CD4-positive, CD25-positive, alpha-beta regulatory T cell (primary cell): Measurements from ENCODE around the gene MRGPRE. TPM values are rescaled to one million over a fixed set of nuclear protein-coding genes. Genes with fewer than 3 reads are reported as not detected.
"Not testable (repeated sequence)": the region's sequence is repeated elsewhere in the genome, so short reads cannot be mapped to it uniquely, and the experiment has no call there.

Experiments used
- ATAC-seq, 2 donors: fragments of 150-1000 bp; cut with Tn5 transposase; one replicate each; pipeline ENCODE4 v1.10.0; 2021; ENCODE audit warnings: low read depth in 2 of 2, moderate number of reproducible peaks in 2 of 2, moderate library complexity in 1 of 2
- DNase-seq, 3 donors: peaks; one replicate each; pipeline versions ENCODE4 v3.0.0 to v3.0.0-alpha.2; 2012 to 2022; ENCODE audit warnings: mixed read lengths in 1 of 3
- H3K27ac ChIP-seq: one replicate; pipeline ENCODE4 v1.7.0; 2013; ENCODE audit warnings: mild to moderate bottlenecking, low read length; ENCODE audit not compliant: insufficient read depth, poor library complexity, severe bottlenecking
- H3K27me3 ChIP-seq: one replicate; pipeline ENCODE4 v1.7.0; 2013; ENCODE audit warnings: low read length; ENCODE audit not compliant: control insufficient read depth, insufficient read depth
- H3K36me3 ChIP-seq: one replicate; pipeline ENCODE4 v1.7.0; 2013; ENCODE audit warnings: mild to moderate bottlenecking, low read length, moderate library complexity; ENCODE audit not compliant: control insufficient read depth, insufficient read depth
- H3K4me1 ChIP-seq: 2 replicates; pipeline ENCODE4 v1.7.0; 2013; ENCODE audit warnings: mild to moderate bottlenecking, low read length; ENCODE audit not compliant: insufficient read depth, control insufficient read depth, poor library complexity, severe bottlenecking
- H3K4me3 ChIP-seq: one replicate; pipeline ENCODE4 v1.7.0; 2013; ENCODE audit warnings: low read depth, mild to moderate bottlenecking, low read length, moderate library complexity
- H3K9me3 ChIP-seq, 2 experiments: 1 replicate in 1 of 2; 2 replicates in 1 of 2; pipeline ENCODE4 v1.7.0; 2013; ENCODE audit warnings: low read length in 2 of 2, mild to moderate bottlenecking in 1 of 2, moderate library complexity in 1 of 2; ENCODE audit not compliant: control insufficient read depth in 2 of 2
- H3K27ac Mint-ChIP-seq, 3 donors: one replicate each; pipeline ENCODE4 v1.8.0; 2020 to 2022; ENCODE audit warnings: mild to moderate bottlenecking in 3 of 3, mixed read lengths in 3 of 3, moderate library complexity in 2 of 3
- H3K27me3 Mint-ChIP-seq: one replicate; pipeline ENCODE4 v1.8.0; 2022; ENCODE audit warnings: mild to moderate bottlenecking, mixed read lengths
- H3K36me3 Mint-ChIP-seq: one replicate; pipeline ENCODE4 v1.8.0; 2020; ENCODE audit warnings: mixed read lengths
- H3K4me1 Mint-ChIP-seq, 4 donors: one replicate each; pipeline ENCODE4 v1.8.0; 2020 to 2022; ENCODE audit warnings: mixed read lengths in 4 of 4, mild to moderate bottlenecking in 1 of 4
- H3K4me3 Mint-ChIP-seq, 4 donors: one replicate each; pipeline ENCODE4 v1.8.0; 2020 to 2022; ENCODE audit warnings: mild to moderate bottlenecking in 4 of 4, mixed read lengths in 4 of 4, moderate library complexity in 3 of 4
- H3K9me3 Mint-ChIP-seq, 7 donors: one replicate each; pipeline ENCODE4 v1.8.0; 2020 to 2022; ENCODE audit warnings: mixed read lengths in 7 of 7, mild to moderate bottlenecking in 3 of 7, moderate library complexity in 2 of 7
- polyA plus RNA-seq, 4 donors: library from polyadenylated mRNA; unstranded; fragments of 300-500 nt; fragmentation: Illumina TruSeq; gene quantifications; one replicate each; pipeline ENCODE4 v1.2.3, GENCODE V29; 2021
- total RNA-seq: library from RNA; stranded (reverse); gene quantifications from one replicate; pipeline ENCODE4 v1.2.3, GENCODE V29; 2022

Gene MRGPRE
- total and polyA plus RNA-seq, 5 donors from 2014 or later, result not detected

DNA sequence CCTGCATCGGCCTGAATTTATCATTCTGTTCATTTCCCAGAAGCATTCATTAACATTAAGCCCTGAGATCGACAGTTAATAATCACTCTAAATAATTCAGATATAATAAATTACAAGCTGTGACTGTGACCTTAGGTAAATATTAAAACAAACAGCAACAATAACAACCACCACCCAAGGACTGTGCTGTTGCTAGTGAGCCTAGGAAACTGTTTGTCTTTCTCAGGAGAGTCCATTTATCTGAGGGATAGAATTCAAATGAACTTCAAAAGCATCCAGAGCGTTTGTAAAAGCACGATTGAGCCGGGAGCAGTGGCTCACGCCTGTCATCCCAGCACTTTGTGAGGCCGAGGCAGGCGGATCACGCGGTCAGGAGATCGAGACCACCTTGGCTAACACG lies 23.0 kb upstream of the MRGPRE start:
- H3K4me1 ChIP-seq, H3K27ac Mint-ChIP-seq, H3K27me3 ChIP-seq, DNase-seq, ATAC-seq, H3K4me1 Mint-ChIP-seq, H3K27ac ChIP-seq, H3K4me3 Mint-ChIP-seq, H3K36me3 ChIP-seq, H3K36me3 Mint-ChIP-seq, H3K9me3 ChIP-seq, H3K27me3 Mint-ChIP-seq, H3K4me3 ChIP-seq, H3K9me3 Mint-ChIP-seq: not testable (repeated sequence)

DNA sequence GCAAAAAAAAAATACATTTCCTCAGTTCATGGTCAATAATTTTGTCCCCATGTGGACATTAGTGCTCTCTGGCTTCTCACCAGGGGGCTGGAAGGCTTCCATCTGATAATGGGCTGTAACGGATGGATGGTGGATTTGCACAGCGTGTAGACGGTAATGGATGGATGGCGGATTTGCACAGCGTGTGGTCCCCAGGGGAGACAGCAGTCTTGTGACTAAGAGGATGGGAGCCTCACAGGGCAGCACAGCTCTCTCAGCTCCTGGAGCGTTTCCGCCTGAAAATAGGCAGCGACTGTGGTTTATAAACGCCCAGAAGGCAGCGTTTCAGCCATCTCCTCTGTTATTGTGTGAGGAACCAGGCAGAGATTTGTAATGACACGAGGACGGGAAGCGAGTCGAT lies 22.6 kb upstream of the MRGPRE start:
- not testable (repeated sequence) for DNase-seq, H3K4me1 Mint-ChIP-seq, ATAC-seq, H3K27me3 Mint-ChIP-seq, H3K27ac Mint-ChIP-seq, H3K36me3 ChIP-seq, H3K4me1 ChIP-seq, H3K36me3 Mint-ChIP-seq, H3K27me3 ChIP-seq, H3K9me3 ChIP-seq, H3K4me3 Mint-ChIP-seq, H3K9me3 Mint-ChIP-seq, H3K27ac ChIP-seq, H3K4me3 ChIP-seq

DNA sequence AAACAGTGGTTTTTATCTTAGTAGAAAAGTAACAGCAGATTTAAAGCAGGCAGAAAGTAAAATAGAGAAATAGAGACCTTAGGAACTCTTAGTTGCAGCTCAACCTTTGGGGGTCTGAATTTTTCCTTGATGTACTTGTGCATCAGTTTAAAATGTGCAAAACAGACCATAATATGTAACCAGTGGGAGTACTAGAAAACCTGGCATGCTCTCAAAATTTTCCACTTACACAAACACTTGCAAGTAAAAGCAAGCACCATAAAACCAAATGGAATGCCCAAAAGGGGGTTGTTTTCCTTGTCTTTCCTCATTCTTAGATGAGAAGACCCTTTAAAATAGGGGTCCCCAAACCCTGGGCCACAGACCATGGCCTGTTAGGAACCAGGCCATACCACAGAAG lies 12.9 kb upstream of the MRGPRE start:
- no peak overlapping the region for H3K27ac Mint-ChIP-seq
- no peaks in the 10 kb centered on the region for H3K27me3 Mint-ChIP-seq
- no peak overlapping the region for H3K27ac ChIP-seq
- no peaks in the 10 kb centered on the region for H3K36me3 ChIP-seq
- no peak for DNase-seq
- peaks cover 0 to 6% (median 0%) of the 10 kb centered on the region in 7 donors for H3K9me3 Mint-ChIP-seq
- H3K36me3 Mint-ChIP-seq, result no peaks in the 10 kb centered on the region
- H3K9me3 ChIP-seq, result no peaks in the 10 kb centered on the region
- H3K4me1 Mint-ChIP-seq, result no peaks in the 10 kb centered on the region
- no peak for ATAC-seq
- H3K4me3 Mint-ChIP-seq, result no peak overlapping the region
- no peaks in the 10 kb centered on the region for H3K4me1 ChIP-seq
- no peak overlapping the region for H3K4me3 ChIP-seq
- H3K27me3 ChIP-seq, result peaks cover 4% of the 10 kb centered on the region

DNA sequence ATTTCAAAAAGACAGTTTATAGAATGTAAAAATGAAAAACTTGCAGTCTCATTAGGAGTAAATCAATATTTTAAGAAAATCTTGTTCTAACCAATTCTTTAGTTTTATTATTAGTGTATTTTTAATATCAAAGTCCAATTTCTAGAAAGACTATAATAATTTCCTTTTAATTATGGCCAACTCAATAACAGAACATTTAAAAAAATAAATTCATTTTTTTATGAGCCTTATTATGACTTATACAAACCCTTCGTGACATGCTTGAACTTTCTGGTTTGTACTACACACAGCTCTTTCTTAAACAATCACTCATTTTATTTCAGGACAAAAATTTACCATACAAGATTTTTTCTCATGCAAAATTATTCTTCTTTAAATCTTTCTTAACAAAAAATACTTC lies 11.7 kb upstream of the MRGPRE start:
- DNase-seq, result no peak

DNA sequence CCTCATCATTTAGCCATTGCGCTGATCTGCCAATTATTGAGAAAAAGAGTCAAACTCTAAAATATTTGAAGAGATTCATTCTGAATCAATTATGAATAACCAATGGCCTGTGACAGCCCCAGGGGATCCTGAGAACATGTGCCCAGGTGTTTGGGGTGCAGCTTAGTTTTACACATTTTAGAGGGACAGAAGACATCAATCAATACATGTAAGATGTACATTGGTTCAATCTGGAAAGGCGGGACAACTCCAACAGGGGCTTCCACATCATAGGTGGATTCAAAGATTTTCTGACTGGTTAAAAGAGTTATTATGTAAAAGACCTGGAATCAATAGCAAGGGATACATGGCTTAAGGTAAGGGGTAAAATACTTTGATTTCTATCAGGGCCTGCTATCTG lies 4.9 kb upstream of the MRGPRE start:
- no peak overlapping the region for H3K27ac Mint-ChIP-seq
- H3K4me1 ChIP-seq, result no peaks in the 10 kb centered on the region
- H3K9me3 ChIP-seq, result no peaks in the 10 kb centered on the region
- peaks cover under 1% of the 10 kb centered on the region for H3K27me3 ChIP-seq
- no peak overlapping the region for H3K4me3 ChIP-seq
- no peak for ATAC-seq
- DNase-seq, result no peak
- peaks cover 0 to 3% (median 0%) of the 10 kb centered on the region in 7 donors for H3K9me3 Mint-ChIP-seq
- H3K27ac ChIP-seq, result no peak overlapping the region
- H3K36me3 Mint-ChIP-seq, result no peaks in the 10 kb centered on the region
- H3K4me1 Mint-ChIP-seq, result no peaks in the 10 kb centered on the region
- peaks cover 4% of the 10 kb centered on the region for H3K27me3 Mint-ChIP-seq
- no peaks in the 10 kb centered on the region for H3K36me3 ChIP-seq
- no peak overlapping the region for H3K4me3 Mint-ChIP-seq

More for the DNA sequence above, 11.7 kb upstream of the MRGPRE start:
- peaks cover 0 to 6% (median 0%) of the 10 kb centered on the region in 7 donors for H3K9me3 Mint-ChIP-seq
- H3K4me1 ChIP-seq, result no peaks in the 10 kb centered on the region
- no peaks in the 10 kb centered on the region for H3K9me3 ChIP-seq
- H3K27ac Mint-ChIP-seq, result no peak overlapping the region
- no peaks in the 10 kb centered on the region for H3K36me3 ChIP-seq
- H3K36me3 Mint-ChIP-seq, result no peaks in the 10 kb centered on the region
- H3K4me1 Mint-ChIP-seq, result no peaks in the 10 kb centered on the region
- H3K27me3 ChIP-seq, result peaks cover 4% of the 10 kb centered on the region
- no peak overlapping the region for H3K4me3 ChIP-seq
- ATAC-seq, result no peak
- no peak overlapping the region for H3K27ac ChIP-seq
- H3K27me3 Mint-ChIP-seq, result peaks cover 3% of the 10 kb centered on the region
- H3K4me3 Mint-ChIP-seq, result no peak overlapping the region

DNA sequence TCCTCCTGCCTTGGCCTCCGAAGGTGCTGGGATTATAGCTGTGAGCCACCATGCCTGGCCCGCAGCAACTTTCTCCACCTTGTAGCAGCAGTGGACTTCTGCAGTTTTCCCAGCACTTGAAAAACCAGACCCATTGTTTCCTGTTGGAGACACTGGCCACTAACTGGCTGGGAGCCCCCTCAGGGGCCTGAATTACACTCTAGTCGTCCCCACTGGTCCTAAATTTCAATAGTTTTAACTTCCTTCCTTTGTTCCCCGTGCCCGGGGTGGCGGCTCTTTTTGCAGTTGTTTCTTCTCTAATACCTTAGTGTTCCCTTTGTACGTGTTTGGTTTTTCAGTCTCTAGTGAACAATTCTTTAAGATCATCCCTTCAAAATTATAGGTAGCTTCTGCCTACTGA lies 2.6 kb upstream of the MRGPRE start:
- DNase-seq, result no peak
- Mint-ChIP-seq H3K9me3 (peaks cover 0 to 3% (median 0%) of the 10 kb centered on the region in 7 donors), H3K4me1 (no peaks in the 10 kb centered on the region)

DNA sequence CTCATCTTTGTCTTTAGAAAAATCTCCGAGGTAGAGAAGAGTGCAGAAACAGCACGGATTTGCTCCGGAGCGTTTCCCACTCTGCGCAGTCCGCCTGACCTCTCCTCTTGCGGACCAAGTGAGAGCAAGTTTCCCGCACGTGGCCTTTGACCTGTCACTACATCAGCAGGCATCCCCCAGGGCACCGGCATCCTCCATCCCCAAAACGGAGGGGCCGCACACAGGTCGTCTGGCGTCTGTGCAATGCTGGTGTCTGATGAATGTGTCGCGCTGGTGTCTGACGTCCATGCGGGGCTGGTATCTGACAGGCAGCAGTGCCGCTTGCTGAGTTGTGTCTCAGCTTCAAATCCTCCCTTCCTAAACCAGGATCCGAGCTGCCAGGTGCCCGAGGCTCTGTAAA lies 739 bp upstream of the MRGPRE start:
- Mint-ChIP-seq H3K27me3 (no peaks in the 10 kb centered on the region), H3K4me3 (no peak overlapping the region), H3K36me3 (no peaks in the 10 kb centered on the region), H3K27ac (peak overlapping the region in 1 of 3 donors; percentile 17), H3K4me1 (no peaks in the 10 kb centered on the region), H3K9me3 (peaks cover 0 to 3% (median 0%) of the 10 kb centered on the region in 7 donors)
- no peak overlapping the region for H3K27ac ChIP-seq
- H3K9me3 ChIP-seq, result no peaks in the 10 kb centered on the region
- no peak overlapping the region for H3K4me3 ChIP-seq
- ATAC-seq, result no peak
- no peaks in the 10 kb centered on the region for H3K27me3 ChIP-seq
- DNase-seq, result no peak
- H3K36me3 ChIP-seq, result no peaks in the 10 kb centered on the region
- H3K4me1 ChIP-seq, result no peaks in the 10 kb centered on the region

More for the DNA sequence above, 2.6 kb upstream of the MRGPRE start:
- Histone ChIP-seq H3K4me1 (no peaks in the 10 kb centered on the region), H3K4me3 (no peak overlapping the region), H3K36me3 (no peaks in the 10 kb centered on the region), H3K9me3 (no peaks in the 10 kb centered on the region), H3K27me3 (no peaks in the 10 kb centered on the region), H3K27ac (no peak overlapping the region)
- no peak overlapping the region for H3K4me3 Mint-ChIP-seq
- ATAC-seq, result no peak
- no peaks in the 10 kb centered on the region for H3K36me3 Mint-ChIP-seq
- H3K27ac Mint-ChIP-seq, result no peak overlapping the region
- peaks cover 4% of the 10 kb centered on the region for H3K27me3 Mint-ChIP-seq

DNA sequence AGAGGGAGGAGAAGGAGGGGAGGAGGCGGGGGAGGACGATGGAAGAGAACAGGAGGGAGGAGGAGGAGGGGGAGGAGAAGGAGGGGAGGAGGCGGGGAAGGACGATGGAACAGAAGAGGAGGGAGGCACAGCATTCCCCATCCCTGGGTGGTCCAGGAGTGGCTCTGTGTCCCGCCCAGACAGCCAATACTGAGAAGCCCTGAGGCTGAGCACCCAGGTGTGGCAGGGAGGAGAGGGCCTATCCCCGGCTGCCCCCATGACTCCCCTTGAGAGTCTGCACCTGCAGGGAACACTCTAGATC lies 717 bp downstream of the MRGPRE start:
- ATAC-seq (no peak), DNase-seq (no peak)
- Mint-ChIP-seq H3K27me3 (no peaks in the 10 kb centered on the region), H3K27ac (no peak overlapping the region), H3K9me3 (peaks cover 0 to under 1% (median 0%) of the 10 kb centered on the region in 7 donors), H3K4me1 (no peaks in the 10 kb centered on the region), H3K4me3 (no peak overlapping the region), H3K36me3 (no peaks in the 10 kb centered on the region)
- H3K4me3 ChIP-seq, result no peak overlapping the region
- no peak overlapping the region for H3K27ac ChIP-seq
- H3K27me3 ChIP-seq, result no peaks in the 10 kb centered on the region
- H3K36me3 ChIP-seq, result no peaks in the 10 kb centered on the region
- no peaks in the 10 kb centered on the region for H3K4me1 ChIP-seq
- H3K9me3 ChIP-seq, result no peaks in the 10 kb centered on the region
